Mesodermal cell (in vitro differentiated cells): ENCODE measurements around the gene EFNA5.

ENCODE experiments used
- H3K27ac ChIP-seq: 2 replicates; pipeline ENCODE4 v1.7.0; 2013; ENCODE audit warnings: mild to moderate bottlenecking, low read depth, low read length, moderate library complexity; ENCODE audit not compliant: severe bottlenecking
- H3K36me3 ChIP-seq: 2 replicates; pipeline ENCODE4 v1.7.1; 2013; ENCODE audit warnings: mild to moderate bottlenecking, low read length, moderate library complexity; ENCODE audit not compliant: control insufficient read depth, insufficient read depth
- H3K4me1 ChIP-seq: one replicate; pipeline ENCODE4 v1.7.1; 2013; ENCODE audit warnings: mild to moderate bottlenecking, low read length; ENCODE audit not compliant: insufficient read depth, control insufficient read depth, poor library complexity, severe bottlenecking
- H3K4me3 ChIP-seq: 2 replicates; pipeline ENCODE4 v1.7.0; 2013; ENCODE audit warnings: low read length, control low read depth, mild to moderate bottlenecking; ENCODE audit not compliant: insufficient read depth, poor library complexity, severe bottlenecking; ENCODE audit errors: extremely low read depth
- H3K9me3 ChIP-seq: 2 replicates; pipeline ENCODE4 v1.7.1; 2013; ENCODE audit warnings: mild to moderate bottlenecking, low read length, moderate library complexity; ENCODE audit not compliant: control insufficient read depth
- WGBS, 2 experiments: methylation state at CpG; one replicate each; pipeline ENCODE4 v1.1.5; 2013; ENCODE audit warnings: missing lambda C conversion rate in 2 of 2; ENCODE audit not compliant: insufficient coverage in 2 of 2; 5-methylcytosine and 5-hydroxymethylcytosine counted together

Gene EFNA5

DNA sequence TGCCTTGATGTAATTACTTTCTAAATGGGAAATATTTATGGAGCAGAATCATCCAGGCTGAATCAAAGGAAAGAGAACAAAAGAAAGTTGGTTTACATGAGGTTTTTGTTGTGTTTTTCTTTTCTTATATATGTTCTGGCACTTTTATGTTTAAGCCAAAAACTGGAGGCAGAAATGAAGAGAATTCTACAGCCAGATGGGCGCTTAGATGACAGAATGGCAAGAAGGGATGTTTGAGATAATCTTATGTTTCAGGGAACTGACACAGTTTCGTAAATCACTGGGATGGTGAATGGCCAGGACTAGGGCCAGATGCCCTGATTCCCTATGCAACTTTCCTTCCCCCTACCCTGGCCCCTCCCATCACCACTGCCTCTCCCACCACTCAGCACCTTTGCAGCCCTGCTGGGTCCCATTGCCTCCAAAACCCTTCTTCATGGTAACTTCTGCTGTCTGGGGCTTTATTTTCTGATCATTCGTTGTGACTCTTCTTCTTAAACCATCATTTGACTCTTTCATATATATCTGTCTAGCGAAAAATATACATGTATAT, 111.8 kb downstream of the EFNA5 start:
- WGBS, 2 experiments = no CpG with 5 or more reads among the region's 4 CpGs
- Histone ChIP-seq H3K36me3 (no peaks in the 10 kb centered on the region), H3K4me3 (no peak overlapping the region), H3K9me3 (no peaks in the 10 kb centered on the region), H3K27ac (no peak overlapping the region), H3K4me1 (peaks cover 27% of the 10 kb centered on the region)

DNA sequence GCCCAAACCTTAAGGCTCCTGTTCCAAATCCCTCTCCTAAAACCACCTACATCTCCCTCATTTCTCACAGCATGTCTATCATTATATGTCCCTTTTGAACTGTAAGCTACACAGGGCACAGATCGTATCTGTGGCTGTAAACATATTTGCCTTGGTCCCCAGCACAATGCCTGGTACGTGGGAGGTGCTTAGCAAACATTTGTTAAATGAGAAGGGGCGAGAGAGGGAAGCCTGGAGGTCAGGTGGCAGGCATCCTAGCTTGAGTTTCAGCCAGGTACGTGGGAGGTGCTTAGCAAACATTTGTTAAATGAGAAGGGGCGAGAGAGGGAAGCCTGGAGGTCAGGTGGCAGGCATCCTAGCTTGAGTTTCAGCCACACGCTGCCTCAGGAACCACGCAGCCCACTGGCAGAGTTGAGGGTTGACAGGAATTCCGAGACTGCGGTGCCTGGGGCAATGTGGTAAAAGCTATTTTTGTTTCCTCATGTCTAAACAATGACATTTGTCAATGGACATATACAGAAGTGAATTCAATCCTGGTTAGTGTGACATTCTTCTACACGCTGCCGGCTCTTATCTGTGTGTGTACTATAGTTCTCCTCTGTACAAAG, 113.6 kb downstream of the EFNA5 start:
- 32 to 54% methylated on average over 4 of the region's 11 CpGs for WGBS, 2 experiments
- Histone ChIP-seq H3K9me3 (no peaks in the 10 kb centered on the region), H3K36me3 (no peaks in the 10 kb centered on the region), H3K4me3 (no peak overlapping the region), H3K4me1 (peaks cover 38% of the 10 kb centered on the region), H3K27ac (peak overlapping the region; percentile 52)

DNA sequence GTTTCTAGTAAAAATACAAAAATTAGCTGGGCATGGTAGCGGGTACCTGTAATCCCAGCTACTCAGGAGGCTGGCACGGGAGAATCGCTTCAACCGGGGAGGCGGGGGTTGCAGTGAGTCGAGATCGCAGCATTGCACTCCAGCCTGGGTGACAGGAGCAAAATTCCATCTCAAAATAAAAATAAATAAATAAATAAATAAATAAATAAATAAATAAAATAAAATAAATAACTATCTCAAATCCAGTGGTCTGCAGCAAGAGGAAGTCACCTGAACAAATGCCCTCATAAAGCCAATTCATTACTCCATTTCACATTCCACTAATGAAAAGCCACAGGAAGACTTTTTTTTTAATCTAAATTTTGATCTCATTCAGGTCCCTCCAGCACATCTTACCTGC, 114.2 kb downstream of the EFNA5 start:
- Histone ChIP-seq H3K36me3 (no peaks in the 10 kb centered on the region), H3K9me3 (no peaks in the 10 kb centered on the region), H3K4me1 (peaks cover 38% of the 10 kb centered on the region), H3K4me3 (no peak overlapping the region), H3K27ac (peak overlapping the region; percentile 52)
- 81 to 96% methylated on average over 5 of the region's 7 CpGs for WGBS, 2 experiments

DNA sequence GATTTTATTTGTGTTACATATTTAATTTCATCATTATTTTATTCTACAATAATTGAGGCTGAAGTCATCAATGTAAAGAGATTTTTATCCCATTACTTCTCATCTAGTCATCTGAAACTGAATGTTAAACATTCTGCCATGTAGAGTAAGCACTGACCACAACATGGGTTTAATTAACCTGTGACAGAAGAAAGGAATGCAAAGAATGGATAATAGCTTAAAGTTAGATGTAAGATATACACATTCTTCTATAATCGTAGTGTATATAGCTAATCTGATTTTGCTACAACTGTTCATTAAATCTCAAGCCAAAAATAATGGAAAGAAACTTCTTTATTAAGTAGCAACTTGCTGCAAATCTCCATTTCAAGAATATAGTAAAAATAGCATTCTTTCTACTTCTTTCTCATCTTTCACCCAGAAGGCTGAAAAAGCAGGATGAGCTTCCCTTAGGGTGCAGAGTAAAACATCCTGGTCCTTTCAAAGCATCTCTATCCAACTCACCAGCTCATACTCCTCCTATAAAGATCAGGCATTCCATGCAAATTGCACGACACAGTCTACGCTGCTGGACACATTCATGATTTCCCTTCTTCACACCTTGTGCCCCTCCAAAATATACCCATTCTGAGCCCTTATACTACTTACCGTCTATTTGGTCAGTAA, 115.2 kb downstream of the EFNA5 start:
- WGBS, 2 experiments = 92 to 98% methylated on average over 3 of the region's 4 CpGs
- H3K27ac ChIP-seq = peak overlapping the region; percentile 32

DNA sequence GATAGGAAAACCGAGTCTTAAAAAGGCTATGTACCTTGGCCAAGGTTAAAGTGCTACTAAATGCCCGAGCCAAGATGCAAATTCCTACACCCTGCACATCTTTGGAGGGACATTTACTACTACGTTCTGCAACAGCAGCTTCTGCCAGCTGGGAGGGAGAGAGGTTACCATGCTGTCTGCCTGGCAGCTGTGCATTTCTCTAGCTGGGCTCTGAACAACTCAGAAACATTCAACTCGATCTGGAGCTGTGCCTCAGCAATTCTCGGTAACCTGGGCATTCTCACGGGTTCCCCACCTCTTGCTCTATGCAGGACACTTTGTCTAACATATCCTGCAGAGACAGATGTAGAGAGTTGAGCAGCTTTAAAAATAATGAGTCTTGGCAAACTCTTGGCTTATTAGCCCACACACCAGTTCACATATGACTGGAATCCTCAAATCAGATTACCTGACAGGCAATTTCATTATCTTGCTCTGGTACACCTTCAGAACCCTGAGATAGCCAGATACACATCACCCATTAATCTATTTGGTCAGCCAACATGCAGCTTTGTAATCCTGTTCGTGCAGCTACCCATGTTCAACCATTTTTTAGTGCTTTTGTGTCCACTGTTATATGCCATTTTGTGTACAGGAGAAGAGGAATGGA, 115.8 kb downstream of the EFNA5 start:
- Histone ChIP-seq H3K4me1 (peaks cover 38% of the 10 kb centered on the region), H3K36me3 (no peaks in the 10 kb centered on the region), H3K4me3 (no peak overlapping the region), H3K27ac (no peak overlapping the region), H3K9me3 (no peaks in the 10 kb centered on the region)
- 77 to 87% methylated on average over 3 to 4 of the region's 7 CpGs for WGBS, 2 experiments

More for the DNA sequence above, 115.2 kb downstream of the EFNA5 start:
- H3K4me3 ChIP-seq = no peak overlapping the region
- H3K4me1 ChIP-seq = peaks cover 38% of the 10 kb centered on the region
- no peaks in the 10 kb centered on the region for H3K36me3 ChIP-seq
- no peaks in the 10 kb centered on the region for H3K9me3 ChIP-seq

DNA sequence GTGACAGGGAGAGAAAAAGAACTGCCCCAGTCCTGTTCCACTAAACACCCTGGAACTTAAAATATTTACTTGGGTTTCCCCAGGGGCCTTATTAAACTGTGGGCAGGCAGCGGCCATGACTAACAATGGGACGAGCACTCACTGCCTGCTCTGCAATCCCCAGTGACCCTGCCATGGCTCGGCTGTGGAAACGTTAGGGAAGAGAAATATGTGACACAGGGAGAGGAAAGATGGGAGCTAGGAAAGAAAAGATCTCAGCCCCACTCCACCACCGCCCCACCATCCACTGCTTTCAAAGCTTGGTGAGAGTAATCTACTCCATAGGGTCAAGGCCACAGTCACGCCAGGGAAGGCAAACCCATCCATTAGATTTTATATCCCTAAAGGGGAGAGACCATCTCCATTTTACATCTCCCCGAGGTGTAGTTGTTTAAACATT, 117.6 kb downstream of the EFNA5 start:
- WGBS, 2 experiments = 70 to 76% methylated on average over 2 to 3 of the region's 7 CpGs
- Histone ChIP-seq H3K4me1 (peaks cover 42% of the 10 kb centered on the region), H3K4me3 (no peak overlapping the region), H3K9me3 (no peaks in the 10 kb centered on the region), H3K36me3 (no peaks in the 10 kb centered on the region), H3K27ac (no peak overlapping the region)

DNA sequence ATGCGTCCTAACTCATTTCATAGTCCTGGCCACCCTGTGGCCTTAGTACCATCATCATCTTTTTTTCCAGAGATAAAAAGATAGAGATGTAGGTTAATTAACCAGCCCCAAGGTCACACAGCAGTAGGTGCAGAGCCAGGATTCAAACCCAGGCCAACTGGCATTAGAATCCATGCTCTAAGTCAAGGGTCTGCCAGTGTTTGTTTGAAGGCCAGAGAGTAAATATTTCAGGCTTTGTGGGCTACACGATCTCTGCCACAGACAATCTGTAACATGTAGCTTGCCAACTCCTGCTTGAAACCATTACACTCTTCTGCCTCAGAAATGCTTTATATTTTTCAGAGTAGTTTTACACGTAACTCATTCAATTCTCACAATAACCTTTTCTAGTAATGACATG, 119.6 kb downstream of the EFNA5 start:
- peaks cover 31% of the 10 kb centered on the region for H3K4me1 ChIP-seq
- no peaks in the 10 kb centered on the region for H3K9me3 ChIP-seq
- no peak overlapping the region for H3K27ac ChIP-seq
- H3K36me3 ChIP-seq = no peaks in the 10 kb centered on the region
- WGBS, 2 experiments = 100% methylated on average over 1 of the region's 3 CpGs; no CpG with 5 or more reads in 1 of the 2 experiments
- no peak overlapping the region for H3K4me3 ChIP-seq

DNA sequence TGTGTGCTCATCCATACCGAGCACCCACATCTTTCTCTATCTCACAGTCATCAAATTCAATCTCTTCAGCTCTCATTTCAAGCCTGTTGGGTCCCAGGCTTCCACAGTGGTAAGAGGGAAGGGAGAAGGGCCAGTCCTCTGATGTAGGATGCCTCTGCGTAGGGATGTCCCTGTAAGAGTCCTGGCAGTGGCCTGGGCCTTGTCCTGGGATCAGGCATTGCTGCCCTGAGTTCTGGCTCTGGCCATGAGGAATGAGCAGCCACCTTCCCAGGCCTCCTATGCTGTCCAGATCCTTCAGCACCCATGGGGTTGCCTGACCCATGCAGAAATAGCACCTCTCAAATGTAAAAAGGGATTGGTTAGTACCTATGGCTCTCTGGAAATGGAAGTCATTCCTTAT, 121.2 kb downstream of the EFNA5 start:
- Histone ChIP-seq H3K9me3 (no peaks in the 10 kb centered on the region), H3K4me3 (no peak overlapping the region), H3K36me3 (no peaks in the 10 kb centered on the region), H3K27ac (no peak overlapping the region), H3K4me1 (peaks cover 21% of the 10 kb centered on the region)
- WGBS, 2 experiments = 83% methylated on average over 1 of the region's 2 CpGs; no CpG with 5 or more reads in 1 of the 2 experiments

DNA sequence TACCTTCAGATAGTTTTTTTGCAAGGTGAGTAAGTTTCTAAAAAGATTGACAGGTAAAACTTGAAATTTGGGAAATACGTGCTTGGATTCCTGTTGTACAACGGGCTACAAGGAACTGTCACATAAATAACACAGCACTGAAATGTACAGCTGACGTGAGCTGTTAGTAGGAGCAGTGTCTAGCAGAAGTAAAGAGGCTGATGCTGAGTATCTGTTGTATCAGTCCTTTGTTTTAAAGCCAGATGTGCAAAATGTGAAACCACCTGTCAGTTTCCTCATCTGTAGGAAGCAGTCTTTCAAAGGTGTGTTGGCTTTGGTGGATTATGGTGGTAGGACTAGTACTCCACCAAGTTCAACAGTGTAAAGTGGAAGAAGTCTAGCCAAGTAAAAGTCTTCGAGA, 122.3 kb downstream of the EFNA5 start:
- Histone ChIP-seq H3K4me3 (no peak overlapping the region), H3K4me1 (peaks cover 21% of the 10 kb centered on the region), H3K9me3 (no peaks in the 10 kb centered on the region), H3K36me3 (no peaks in the 10 kb centered on the region), H3K27ac (no peak overlapping the region)
- WGBS, 2 experiments = 83 to 93% methylated on average over 1 to 3 of the region's 4 CpGs

DNA sequence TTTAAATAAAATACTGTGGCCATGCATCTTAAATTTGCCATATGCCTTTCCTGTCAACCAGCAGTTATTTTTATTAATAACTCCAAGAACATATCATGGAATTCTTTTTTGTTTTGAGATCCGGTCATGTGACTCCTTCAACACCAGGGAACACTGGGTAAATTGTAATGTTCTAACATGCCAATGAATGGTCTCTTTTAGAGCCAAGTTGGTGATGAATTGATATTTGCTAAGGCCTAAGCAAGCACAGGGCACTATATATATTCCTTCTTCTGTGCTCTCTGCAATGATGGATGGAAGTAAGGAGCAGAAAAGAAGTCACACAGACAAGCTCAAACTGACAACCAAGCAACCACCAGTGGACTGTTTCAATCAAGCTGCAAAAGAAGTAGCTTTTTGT, 124.0 kb downstream of the EFNA5 start:
- Histone ChIP-seq H3K9me3 (no peaks in the 10 kb centered on the region), H3K4me1 (peaks cover 18% of the 10 kb centered on the region)
- no CpG with 5 or more reads among the region's 1 CpG for WGBS, 2 experiments

More for the DNA sequence above, 124.0 kb downstream of the EFNA5 start:
- Histone ChIP-seq H3K27ac (no peak overlapping the region), H3K4me3 (no peak overlapping the region), H3K36me3 (no peaks in the 10 kb centered on the region)
